Stimulated activated CD8-positive, alpha-beta memory T cell treated with anti-CD3 and anti-CD28 coated beads, Interleukin-15, amount 100 ng/mL, for 4 hours (primary cell): Measurements from ENCODE around the gene ATAD3B.
"Not testable (repeated sequence)": the region's sequence is repeated elsewhere in the genome, so short reads cannot be mapped to it uniquely, and the experiment has no call there.

ENCODE experiments used
- DNase-seq, 2 donors: peaks; one replicate each; pipeline ENCODE4 v3.0.0-alpha.2; 2020; ENCODE audit warnings: low read depth in 2 of 2

The ATAD3B gene

GRCh38 chr1:1510912-1511532 is 39.5 kb downstream of the ATAD3B start:
- no peak for DNase-seq

- DNase-seq, result peak; percentile 93 to 94
These were observed 40.1 kb downstream of the ATAD3B start, which contains the start of gene ATAD3A for GRCh38 chr1:1511533-1512285. TSS of gene ATAD3A (plus strand) at chr1:1512162. CDS start at chr1:1512269, 107 bp downstream.

GRCh38 chr1:1512425-1512824 is 40.9 kb downstream of the ATAD3B start:
- DNase-seq, result peak in 1 of 2 donors; percentile 8

- not testable (repeated sequence) for DNase-seq
These were observed 42.1 kb downstream of the ATAD3B start for GRCh38 chr1:1513675-1514074.

GRCh38 chr1:1514376-1514775 is 42.8 kb downstream of the ATAD3B start:
- DNase-seq, result not testable (repeated sequence)

- DNase-seq, result not testable (repeated sequence)
These were observed 45.4 kb downstream of the ATAD3B start for GRCh38 chr1:1516923-1517322.

GRCh38 chr1:1517973-1518620 is 46.5 kb downstream of the ATAD3B start:
- no peak for DNase-seq

GRCh38 chr1:1518621-1519007 is 47.0 kb downstream of the ATAD3B start:
- not testable (repeated sequence) for DNase-seq

- DNase-seq, result not testable (repeated sequence)
These were observed 48.4 kb downstream of the ATAD3B start for GRCh38 chr1:1519805-1520505.

- DNase-seq, result no peak
These were observed 49.8 kb downstream of the ATAD3B start for GRCh38 chr1:1521331-1521730.

- not testable (repeated sequence) for DNase-seq
These were observed 51.0 kb downstream of the ATAD3B start for GRCh38 chr1:1522536-1522935.

GRCh38 chr1:1523226-1523625 is 51.7 kb downstream of the ATAD3B start:
- not testable (repeated sequence) for DNase-seq

GRCh38 chr1:1523651-1524050 is 52.1 kb downstream of the ATAD3B start:
- not testable (repeated sequence) for DNase-seq

GRCh38 chr1:1524750-1525383 is 53.3 kb downstream of the ATAD3B start:
- DNase-seq, result not testable (repeated sequence)

- not testable (repeated sequence) for DNase-seq
These were observed 54.9 kb downstream of the ATAD3B start for GRCh38 chr1:1526476-1526875.

- no peak for DNase-seq
These were observed 55.7 kb downstream of the ATAD3B start for GRCh38 chr1:1527092-1527816.

GRCh38 chr1:1528301-1529267 is 57.0 kb downstream of the ATAD3B start:
- DNase-seq, result no peak

- no peak for DNase-seq
These were observed 57.8 kb downstream of the ATAD3B start for GRCh38 chr1:1529321-1529720.

- DNase-seq, result no peak
These were observed 58.4 kb downstream of the ATAD3B start for GRCh38 chr1:1529936-1530335.

- DNase-seq, result no peak
These were observed 60.4 kb downstream of the ATAD3B start for GRCh38 chr1:1531947-1532346.
